ENCODE measurements around the gene GPC5. TPM values are rescaled to one million over a fixed set of nuclear protein-coding genes. Genes with fewer than 3 reads are reported as not detected.

GPC5 gene
- total RNA-seq, 1 donor from 2014 or later = 8.7 TPM

DNA sequence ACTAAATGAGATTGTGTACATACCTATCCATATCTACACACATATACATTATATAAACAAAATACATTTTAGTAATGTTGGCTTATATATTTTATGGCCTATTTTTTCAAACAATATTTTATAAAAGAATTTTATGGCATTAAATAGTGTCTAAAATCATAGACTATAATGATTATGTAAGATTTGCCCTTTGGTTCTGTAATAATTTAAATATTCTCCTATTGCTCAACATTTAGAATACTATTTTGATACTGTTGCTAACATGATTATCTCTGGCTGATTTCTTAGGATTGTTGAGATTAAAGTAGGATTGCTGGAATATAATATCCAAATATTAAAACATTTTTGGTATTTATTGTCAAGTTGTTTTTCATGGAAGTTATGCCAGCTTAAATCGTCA is 1263.0 kb downstream of the GPC5 start:
- ATAC-seq (no peak), DNase-seq (no peak)
- Histone ChIP-seq H3K4me1 (no peaks in the 10 kb centered on the region), H3K4me3 (no peak overlapping the region), H3K9me3 (no peaks in the 10 kb centered on the region), H3K36me3 (no peaks in the 10 kb centered on the region), H3K27me3 (ENCODE audit: low read depth) (no peaks in the 10 kb centered on the region), H3K27ac (no peak overlapping the region)
- TF ChIP-seq, protein P1, sequence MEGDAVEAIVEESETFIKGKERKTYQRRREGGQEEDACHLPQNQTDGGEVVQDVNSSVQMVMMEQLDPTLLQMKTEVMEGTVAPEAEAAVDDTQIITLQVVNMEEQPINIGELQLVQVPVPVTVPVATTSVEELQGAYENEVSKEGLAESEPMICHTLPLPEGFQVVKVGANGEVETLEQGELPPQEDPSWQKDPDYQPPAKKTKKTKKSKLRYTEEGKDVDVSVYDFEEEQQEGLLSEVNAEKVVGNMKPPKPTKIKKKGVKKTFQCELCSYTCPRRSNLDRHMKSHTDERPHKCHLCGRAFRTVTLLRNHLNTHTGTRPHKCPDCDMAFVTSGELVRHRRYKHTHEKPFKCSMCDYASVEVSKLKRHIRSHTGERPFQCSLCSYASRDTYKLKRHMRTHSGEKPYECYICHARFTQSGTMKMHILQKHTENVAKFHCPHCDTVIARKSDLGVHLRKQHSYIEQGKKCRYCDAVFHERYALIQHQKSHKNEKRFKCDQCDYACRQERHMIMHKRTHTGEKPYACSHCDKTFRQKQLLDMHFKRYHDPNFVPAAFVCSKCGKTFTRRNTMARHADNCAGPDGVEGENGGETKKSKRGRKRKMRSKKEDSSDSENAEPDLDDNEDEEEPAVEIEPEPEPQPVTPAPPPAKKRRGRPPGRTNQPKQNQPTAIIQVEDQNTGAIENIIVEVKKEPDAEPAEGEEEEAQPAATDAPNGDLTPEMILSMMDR (IDR thresholded peaks at IDR 0.05) = no peak
- intact Hi-C loops (cut with DNase I) = no loop called here

DNA sequence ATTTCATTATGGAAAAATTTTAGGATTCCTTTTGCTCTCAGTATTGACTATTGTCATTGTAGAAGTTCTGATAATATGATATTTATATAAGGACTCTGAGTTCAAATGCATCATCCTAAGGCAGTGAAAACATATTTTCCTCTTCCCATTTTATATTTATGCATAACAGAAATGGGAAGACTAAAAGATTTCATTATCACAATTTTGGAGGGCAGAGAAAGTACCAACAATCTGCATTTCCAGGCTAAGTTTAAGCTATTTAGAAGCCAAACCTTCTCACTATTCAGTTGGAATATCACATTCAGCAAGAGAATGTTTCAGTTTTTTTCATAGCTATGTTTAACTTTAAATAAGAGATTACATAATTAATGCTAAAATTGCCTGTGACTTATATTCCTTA is 1269.7 kb downstream of the GPC5 start:
- Histone ChIP-seq H3K9me3 (no peaks in the 10 kb centered on the region), H3K27ac (no peak overlapping the region), H3K4me1 (no peaks in the 10 kb centered on the region), H3K27me3 (ENCODE audit: low read depth) (no peaks in the 10 kb centered on the region), H3K36me3 (no peaks in the 10 kb centered on the region), H3K4me3 (no peak overlapping the region)
- DNase-seq (no peak), ATAC-seq (no peak)
- intact Hi-C loops (cut with DNase I) = no loop called here
- TF ChIP-seq, protein P1 (IDR thresholded peaks at IDR 0.05) = no peak

- no peak for ATAC-seq
- TF ChIP-seq, protein P1 (IDR thresholded peaks at IDR 0.05) = no peak
- H3K4me3 ChIP-seq = no peak overlapping the region
These were observed 1271.7 kb downstream of the GPC5 start for GRCh38 chr13:92670096-92670495.

GRCh38 chr13:92671821-92672220 is 1273.4 kb downstream of the GPC5 start:
- intact Hi-C loops (cut with DNase I) = no loop called here
- Histone ChIP-seq H3K27ac (no peak overlapping the region), H3K27me3 (ENCODE audit: low read depth) (no peaks in the 10 kb centered on the region), H3K9me3 (no peaks in the 10 kb centered on the region), H3K36me3 (no peaks in the 10 kb centered on the region), H3K4me1 (no peaks in the 10 kb centered on the region), H3K4me3 (no peak overlapping the region)
- ATAC-seq = no peak
- no peak for DNase-seq
- TF ChIP-seq, protein P1 (IDR thresholded peaks at IDR 0.05) = no peak

More at GRCh38 chr13:92670096-92670495, 1271.7 kb downstream of the GPC5 start:
- no peak for DNase-seq
- H3K36me3 ChIP-seq = no peaks in the 10 kb centered on the region
- intact Hi-C loops (cut with DNase I) = no loop called here
- no peak overlapping the region for H3K27ac ChIP-seq
- H3K4me1 ChIP-seq = no peaks in the 10 kb centered on the region
- H3K9me3 ChIP-seq = no peaks in the 10 kb centered on the region
- no peaks in the 10 kb centered on the region for H3K27me3 ChIP-seq (ENCODE audit: low read depth)

- no peak overlapping the region for H3K4me3 ChIP-seq
- H3K27me3 ChIP-seq (ENCODE audit: low read depth) = no peaks in the 10 kb centered on the region
- no peaks in the 10 kb centered on the region for H3K4me1 ChIP-seq
- H3K27ac ChIP-seq = no peak overlapping the region
- ATAC-seq (no peak), DNase-seq (no peak)
- intact Hi-C loops (cut with DNase I) = no loop called here
- TF ChIP-seq, protein P1 (IDR thresholded peaks at IDR 0.05) = no peak
- no peaks in the 10 kb centered on the region for H3K9me3 ChIP-seq
- no peaks in the 10 kb centered on the region for H3K36me3 ChIP-seq
These were observed 1277.8 kb downstream of the GPC5 start for GRCh38 chr13:92676246-92676645.

DNA sequence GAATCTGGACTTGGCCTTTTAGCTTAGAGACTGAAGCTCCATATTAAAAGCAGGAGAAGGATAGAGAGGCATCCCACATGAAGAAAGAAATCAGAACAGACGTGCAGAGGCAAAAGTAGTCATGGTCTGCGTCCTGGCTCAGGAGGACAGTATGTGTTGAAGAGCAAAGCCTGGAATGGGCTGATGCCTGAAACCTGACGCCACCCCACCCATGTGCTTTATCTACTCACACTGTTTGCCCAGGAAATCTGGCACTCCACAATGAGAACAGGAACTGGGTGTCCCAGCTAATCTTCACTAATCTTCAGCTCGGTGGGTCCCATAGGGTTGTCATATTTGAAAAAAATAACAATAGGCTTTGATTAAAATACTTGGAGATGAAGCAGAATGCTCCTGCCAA is 1279.2 kb downstream of the GPC5 start:
- Histone ChIP-seq H3K27me3 (ENCODE audit: low read depth) (no peaks in the 10 kb centered on the region), H3K9me3 (no peaks in the 10 kb centered on the region), H3K4me1 (no peaks in the 10 kb centered on the region), H3K27ac (no peak overlapping the region), H3K4me3 (no peak overlapping the region), H3K36me3 (no peaks in the 10 kb centered on the region)
- ATAC-seq (no peak), DNase-seq (no peak)
- TF ChIP-seq, protein P1 (IDR thresholded peaks at IDR 0.05) = no peak
- intact Hi-C loops (cut with DNase I) = no loop called here
